Erythroblast (primary cell): ENCODE measurements around the gene DOCK3.

Experiments used
- GATA1 ChIP-seq: IDR thresholded peaks from 2 replicates; pipeline ENCODE4 v1.6.1; 2011; ENCODE audit warnings: low read depth, mild to moderate bottlenecking, control low read depth, low read length, moderate library complexity
- POLR2A ChIP-seq: IDR thresholded peaks from 2 replicates; pipeline ENCODE4 v1.6.1; 2011; ENCODE audit warnings: mild to moderate bottlenecking, low read length

DNA sequence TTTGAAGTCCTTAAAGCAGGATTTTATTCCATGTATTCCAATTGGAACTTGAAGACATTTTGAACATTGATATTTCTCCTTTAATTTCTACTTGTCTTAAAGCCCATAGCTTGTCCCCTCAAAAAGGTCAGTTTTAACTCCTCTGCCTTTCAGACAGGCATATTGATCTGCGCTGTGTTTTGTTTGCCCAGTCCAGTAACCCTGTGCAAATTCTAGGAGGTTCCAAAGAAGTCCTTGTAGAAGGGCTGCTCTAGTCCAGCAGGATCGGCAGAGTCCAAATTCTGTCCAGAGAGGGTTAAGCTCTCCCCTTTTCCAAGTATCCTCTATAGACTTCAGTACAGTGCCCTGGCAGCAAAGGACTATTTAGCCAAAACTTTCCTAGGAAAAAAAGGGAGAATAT lies 604.7 kb downstream of the DOCK3 start:
- TF ChIP-seq POLR2A (no peak), GATA1 (no peak)
